Hepatocyte (in vitro differentiated cells): ENCODE measurements around the gene EPS8L1. TPM values are rescaled to one million over a fixed set of nuclear protein-coding genes. Genes with fewer than 3 reads are reported as not detected.
"Not testable (repeated sequence)": the region's sequence is repeated elsewhere in the genome, so short reads cannot be mapped to it uniquely, and the experiment has no call there.

ENCODE experiments used
- DNase-seq: peaks from one replicate; pipeline ENCODE4 v3.0.0-alpha.2; 2016; ENCODE audit warnings: low spot score
- H2AFZ ChIP-seq: fragments of 200-600 bp; sonication (generic); 2 replicates; pipeline ENCODE4 v1.6.0; 2016; ENCODE audit warnings: antibody characterized with exemption, mild to moderate bottlenecking
- H3K27ac ChIP-seq: fragments of 200-600 bp; sonication (generic); 2 replicates; pipeline ENCODE4 v1.5.1; 2016; ENCODE audit warnings: mild to moderate bottlenecking
- H3K27me3 ChIP-seq: fragments of 200-600 bp; sonication (generic); 2 replicates; pipeline ENCODE4 v1.6.1; 2016
- H3K36me3 ChIP-seq: fragments of 200-600 bp; sonication (generic); replicated peaks from 2 replicates; pipeline ENCODE4 v1.5.1; 2016; ENCODE audit warnings: low read depth; ENCODE audit not compliant: insufficient read depth
- H3K4me1 ChIP-seq: fragments of 200-600 bp; sonication (generic); 2 replicates; pipeline ENCODE4 v1.5.1; 2016; ENCODE audit warnings: mild to moderate bottlenecking, moderate library complexity; ENCODE audit not compliant: insufficient read depth
- H3K4me2 ChIP-seq: fragments of 200-600 bp; sonication (generic); 2 replicates; pipeline ENCODE4 v1.6.0; 2016
- H3K4me3 ChIP-seq: fragments of 200-600 bp; sonication (generic); 2 replicates; pipeline ENCODE4 v1.5.1; 2016; ENCODE audit warnings: mild to moderate bottlenecking
- H3K79me2 ChIP-seq: fragments of 200-600 bp; sonication (generic); 2 replicates; pipeline ENCODE4 v1.6.0; 2017; ENCODE audit warnings: mild to moderate bottlenecking
- H3K9me2 ChIP-seq: fragments of 200-600 bp; sonication (generic); replicated peaks from 2 replicates; pipeline ENCODE4 v1.6.0; 2017; ENCODE audit warnings: mild to moderate bottlenecking; ENCODE audit not compliant: insufficient read depth
- H3K9me3 ChIP-seq: fragments of 200-600 bp; sonication (generic); 2 replicates; pipeline ENCODE4 v1.5.1; 2016; ENCODE audit warnings: low read depth, mild to moderate bottlenecking
- H4K20me1 ChIP-seq: fragments of 200-600 bp; sonication (generic); 2 replicates; pipeline ENCODE4 v1.6.0; 2016; ENCODE audit warnings: mild to moderate bottlenecking; ENCODE audit not compliant: insufficient read depth, poor library complexity, severe bottlenecking
- EZH2 ChIP-seq: fragments of 200-600 bp; sonication (generic); IDR thresholded peaks from 2 replicates; pipeline ENCODE4 v1.6.1; 2016; ENCODE audit warnings: antibody characterized with exemption, mild to moderate bottlenecking, borderline replicate concordance
- EZH2phosphoT487 ChIP-seq: fragments of 200-600 bp; sonication (generic); IDR thresholded peaks from one replicate; pipeline ENCODE4 v1.6.1; 2018; ENCODE audit warnings: antibody characterized with exemption, mild to moderate bottlenecking, low read depth, moderate library complexity; ENCODE audit not compliant: unreplicated experiment, severe bottlenecking
- WGBS: methylation state at CpG from one replicate; pipeline ENCODE4 v1.1.6; 2016; ENCODE audit warnings: low lambda C conversion rate; ENCODE audit errors: missing lambda C conversion rate; 5-methylcytosine and 5-hydroxymethylcytosine counted together
- polyA plus RNA-seq: library from polyadenylated mRNA; unstranded; fragments of >200 nt; fragmentation: Nextera tagmentation; extraction: Ambion mirVana; gene quantifications from 2 replicates; pipeline ENCODE4 v1.2.1, GENCODE V29; 2016
- total RNA-seq: library from RNA; depleted of rRNA; stranded (reverse); fragments of >200 nt; gene quantifications from 2 replicates; pipeline ENCODE4 v1.2.3, GENCODE V29; 2014
- TF ChIP-seq, protein P1 (sequence below): fragments of 200-600 bp; sonication (generic); IDR thresholded peaks from 2 replicates; pipeline ENCODE4 v1.5.1; 2016; ENCODE audit warnings: antibody characterized with exemption, mild to moderate bottlenecking; ENCODE audit not compliant: poor library complexity

Gene EPS8L1
- total and polyA plus RNA-seq, 2 experiments from 2014 or later = 20.5 to 33.8 TPM

DNA sequence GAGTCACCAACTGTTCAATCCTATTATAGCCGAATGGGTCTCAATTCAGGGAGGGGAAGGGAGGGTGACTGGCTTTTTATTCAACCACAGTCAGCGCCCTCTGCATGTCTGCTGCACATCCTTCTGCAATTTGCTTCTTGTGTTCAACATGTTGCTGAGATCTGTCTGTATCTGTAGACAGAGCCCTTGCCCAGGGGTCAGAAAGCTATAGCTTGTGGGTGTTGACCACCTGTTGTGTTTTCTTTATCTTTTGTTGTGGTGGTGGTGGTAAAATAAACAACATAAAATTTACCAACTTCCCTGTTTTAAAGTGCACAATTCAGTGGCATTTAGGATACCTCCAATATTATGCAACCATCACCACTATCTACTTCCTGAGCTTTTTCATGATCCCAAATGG, 29.6 kb downstream of the EPS8L1 start:
- H3K36me3 ChIP-seq = no peaks in the 10 kb centered on the region
- no peak overlapping the region for H3K4me2 ChIP-seq
- H3K4me1 ChIP-seq = no peaks in the 10 kb centered on the region
- no peaks in the 10 kb centered on the region for H3K27me3 ChIP-seq
- WGBS = 92% methylated on average over 2 of the region's 2 CpGs
- TF ChIP-seq, protein P1, sequence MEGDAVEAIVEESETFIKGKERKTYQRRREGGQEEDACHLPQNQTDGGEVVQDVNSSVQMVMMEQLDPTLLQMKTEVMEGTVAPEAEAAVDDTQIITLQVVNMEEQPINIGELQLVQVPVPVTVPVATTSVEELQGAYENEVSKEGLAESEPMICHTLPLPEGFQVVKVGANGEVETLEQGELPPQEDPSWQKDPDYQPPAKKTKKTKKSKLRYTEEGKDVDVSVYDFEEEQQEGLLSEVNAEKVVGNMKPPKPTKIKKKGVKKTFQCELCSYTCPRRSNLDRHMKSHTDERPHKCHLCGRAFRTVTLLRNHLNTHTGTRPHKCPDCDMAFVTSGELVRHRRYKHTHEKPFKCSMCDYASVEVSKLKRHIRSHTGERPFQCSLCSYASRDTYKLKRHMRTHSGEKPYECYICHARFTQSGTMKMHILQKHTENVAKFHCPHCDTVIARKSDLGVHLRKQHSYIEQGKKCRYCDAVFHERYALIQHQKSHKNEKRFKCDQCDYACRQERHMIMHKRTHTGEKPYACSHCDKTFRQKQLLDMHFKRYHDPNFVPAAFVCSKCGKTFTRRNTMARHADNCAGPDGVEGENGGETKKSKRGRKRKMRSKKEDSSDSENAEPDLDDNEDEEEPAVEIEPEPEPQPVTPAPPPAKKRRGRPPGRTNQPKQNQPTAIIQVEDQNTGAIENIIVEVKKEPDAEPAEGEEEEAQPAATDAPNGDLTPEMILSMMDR = no peak
- no peak for TF ChIP-seq EZH2phosphoT487
- no peak for TF ChIP-seq EZH2
- no peaks in the 10 kb centered on the region for H3K9me2 ChIP-seq
- H3K4me3 ChIP-seq = no peak overlapping the region
- H3K27ac ChIP-seq = no peak overlapping the region
- peaks cover 28% of the 10 kb centered on the region for H3K79me2 ChIP-seq
- no peaks in the 10 kb centered on the region for H3K9me3 ChIP-seq
- H2AFZ ChIP-seq = no peak overlapping the region
- H4K20me1 ChIP-seq = peaks cover 7% of the 10 kb centered on the region
- DNase-seq = no peak

DNA sequence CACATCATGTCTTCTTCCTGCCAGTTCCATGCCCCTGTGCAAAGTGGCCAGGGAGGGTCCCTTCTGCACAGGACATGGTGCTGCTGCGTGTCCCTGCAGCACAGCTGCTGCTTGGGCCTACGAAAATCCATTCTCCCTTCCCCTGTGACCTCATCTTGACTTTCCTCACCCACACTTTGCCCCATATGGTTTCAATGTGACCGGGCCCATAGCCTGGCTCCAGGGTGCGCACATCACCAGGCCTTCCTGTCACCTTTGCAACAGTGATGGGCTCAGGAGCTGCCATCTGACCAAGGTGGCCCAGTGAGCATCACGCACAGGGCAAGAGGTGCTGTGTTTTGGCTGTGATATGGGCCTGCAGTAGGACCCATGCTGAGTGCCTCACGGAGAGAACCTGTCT, 30.9 kb downstream of the EPS8L1 start:
- H3K36me3 ChIP-seq = no peaks in the 10 kb centered on the region
- DNase-seq = no peak
- 93% methylated on average over 6 of the region's 6 CpGs for WGBS
- TF ChIP-seq EZH2phosphoT487 = no peak
- no peak for TF ChIP-seq EZH2
- TF ChIP-seq, protein P1 = no peak
- no peaks in the 10 kb centered on the region for H3K4me1 ChIP-seq
- no peak overlapping the region for H3K4me3 ChIP-seq
- H3K27ac ChIP-seq = no peak overlapping the region
- H3K27me3 ChIP-seq = no peaks in the 10 kb centered on the region
- H3K4me2 ChIP-seq = no peak overlapping the region
- no peak overlapping the region for H2AFZ ChIP-seq
- peaks cover 7% of the 10 kb centered on the region for H4K20me1 ChIP-seq
- no peaks in the 10 kb centered on the region for H3K9me2 ChIP-seq
- no peaks in the 10 kb centered on the region for H3K9me3 ChIP-seq
- H3K79me2 ChIP-seq = peaks cover 31% of the 10 kb centered on the region

DNA sequence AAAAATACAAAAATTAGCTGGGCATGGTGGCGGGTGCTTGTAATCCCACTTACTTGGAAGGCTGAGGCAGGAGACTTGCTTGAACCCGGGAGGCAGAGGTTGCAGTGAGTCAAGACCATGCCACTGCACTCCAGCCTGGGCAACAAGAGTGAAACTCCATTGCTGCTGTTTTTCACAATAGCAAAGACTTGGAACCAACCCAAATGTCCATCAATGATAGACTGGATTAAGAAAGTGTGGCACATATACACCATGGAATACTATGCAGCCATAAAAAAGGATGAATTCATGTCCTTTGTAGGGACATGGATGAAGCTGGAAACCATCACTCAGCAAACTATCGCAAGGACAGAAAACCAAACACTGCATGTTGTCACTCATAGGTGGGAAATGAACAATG, 31.6 kb downstream of the EPS8L1 start:
- H3K9me3 ChIP-seq, DNase-seq, H3K27me3 ChIP-seq, H3K4me2 ChIP-seq, H3K4me3 ChIP-seq, H3K4me1 ChIP-seq, H3K9me2 ChIP-seq, H3K27ac ChIP-seq, H2AFZ ChIP-seq, H3K36me3 ChIP-seq: not testable (repeated sequence)
- Histone ChIP-seq H4K20me1 (peaks cover 11% of the 10 kb centered on the region), H3K79me2 (peaks cover 38% of the 10 kb centered on the region)
- WGBS = 98% methylated on average over 3 of the region's 3 CpGs

DNA sequence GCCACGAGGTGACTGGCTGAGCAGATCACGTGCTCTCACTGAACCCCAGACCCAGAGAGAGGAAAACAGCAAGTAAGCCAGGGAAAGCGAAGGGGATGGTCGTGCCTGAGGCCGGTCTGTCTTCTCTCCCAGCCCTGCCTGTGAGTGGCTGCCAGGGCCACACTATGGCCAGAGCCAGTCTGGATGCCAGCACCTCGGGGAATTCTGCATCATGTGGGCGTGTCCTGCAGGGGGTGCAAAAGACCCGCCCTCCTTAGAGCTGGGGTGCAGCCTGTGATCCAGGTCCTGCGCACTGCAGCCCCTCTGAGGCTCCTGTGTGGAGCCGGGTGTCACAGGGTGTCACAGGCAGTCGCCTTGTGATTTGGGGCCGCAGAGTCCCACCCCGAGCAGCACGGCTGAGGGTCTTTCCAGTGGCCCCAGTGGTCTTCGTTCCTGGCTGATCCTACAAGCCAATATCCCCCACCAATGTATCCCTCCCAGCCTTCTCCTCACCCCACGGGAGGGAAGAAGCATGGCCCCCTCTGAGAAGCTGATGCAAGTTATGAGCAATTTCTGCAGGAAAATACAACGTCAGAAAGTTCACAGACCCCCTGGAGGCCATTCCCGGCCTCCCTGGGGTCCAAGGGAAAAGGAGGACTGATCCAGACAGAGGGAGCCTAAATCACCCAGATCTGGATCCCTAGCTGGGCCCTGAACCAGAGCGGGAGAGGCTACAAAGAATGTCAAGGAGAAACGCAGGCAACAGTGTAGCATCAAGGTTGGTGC, 34.0 kb downstream of the EPS8L1 start:
- no peaks in the 10 kb centered on the region for H3K36me3 ChIP-seq
- TF ChIP-seq, protein P1 = no peak
- TF ChIP-seq EZH2 (no peak), EZH2phosphoT487 (no peak)
- peaks cover 46% of the 10 kb centered on the region for H3K79me2 ChIP-seq
- H2AFZ ChIP-seq = no peak overlapping the region
- peaks cover 27% of the 10 kb centered on the region for H4K20me1 ChIP-seq
- H3K4me2 ChIP-seq = no peak overlapping the region
- H3K4me1 ChIP-seq = peaks cover 16% of the 10 kb centered on the region
- H3K9me2 ChIP-seq = no peaks in the 10 kb centered on the region
- H3K27ac ChIP-seq = no peak overlapping the region
- 95% methylated on average over 20 of the region's 20 CpGs for WGBS
- DNase-seq = no peak
- H3K27me3 ChIP-seq = no peaks in the 10 kb centered on the region
- H3K4me3 ChIP-seq = no peak overlapping the region
- H3K9me3 ChIP-seq = no peaks in the 10 kb centered on the region
